H9 (cell line): ENCODE measurements around the gene RNF215. TPM values are rescaled to one million over a fixed set of nuclear protein-coding genes. Genes with fewer than 3 reads are reported as not detected.

Experiments used
- DNase-seq: peaks from one replicate; pipeline ENCODE4 v3.0.0-alpha.2; 2017
- H2AFZ ChIP-seq: one replicate; pipeline ENCODE4 v1.6.1; 2013; ENCODE audit warnings: mild to moderate bottlenecking, low read length, control low read depth, moderate library complexity
- H2AK5ac ChIP-seq: 2 replicates; pipeline ENCODE4 v1.6.1; 2013; ENCODE audit warnings: low read length, control low read depth, mixed read lengths; ENCODE audit not compliant: insufficient read length
- H2BK120ac ChIP-seq: one replicate; pipeline ENCODE4 v1.6.1; 2013; ENCODE audit warnings: low read depth, mild to moderate bottlenecking, low read length, control low read depth, inconsistent platforms; ENCODE audit not compliant: poor library complexity, severe bottlenecking
- H2BK12ac ChIP-seq: 2 replicates; pipeline ENCODE4 v1.6.1; 2013; ENCODE audit warnings: low read length, control low read depth, mixed read lengths, low read depth; ENCODE audit not compliant: insufficient read length
- H2BK15ac ChIP-seq: 2 replicates; pipeline ENCODE4 v1.6.1; 2013; ENCODE audit warnings: low read depth, low read length, control low read depth
- H2BK20ac ChIP-seq: one replicate; pipeline ENCODE4 v1.6.1; 2013; ENCODE audit warnings: low read depth, mild to moderate bottlenecking, low read length, control low read depth, inconsistent platforms; ENCODE audit not compliant: poor library complexity, severe bottlenecking
- H2BK5ac ChIP-seq: 2 replicates; pipeline ENCODE4 v1.6.1; 2013; ENCODE audit warnings: low read length, control low read depth, mixed read lengths; ENCODE audit not compliant: insufficient read length
- H3K14ac ChIP-seq: 2 replicates; pipeline ENCODE4 v1.6.1; 2013; ENCODE audit warnings: low read length, control low read depth; ENCODE audit not compliant: insufficient read depth
- H3K18ac ChIP-seq: 2 replicates; pipeline ENCODE4 v1.6.1; 2013; ENCODE audit warnings: low read depth, mild to moderate bottlenecking, mixed read lengths, low read length, control low read depth; ENCODE audit not compliant: insufficient read length
- H3K23ac ChIP-seq: 2 replicates; pipeline ENCODE4 v1.6.1; 2013; ENCODE audit warnings: low read length, control low read depth, mixed read lengths, low read depth; ENCODE audit not compliant: insufficient read length
- H3K23me2 ChIP-seq: 2 replicates; pipeline ENCODE4 v1.6.1; 2013; ENCODE audit warnings: low read depth, mild to moderate bottlenecking, mixed read lengths, low read length, control low read depth; ENCODE audit not compliant: insufficient read length, poor library complexity, severe bottlenecking
- H3K27ac ChIP-seq: 2 replicates; pipeline ENCODE4 v1.5.1; 2013; ENCODE audit warnings: low read length, control low read depth, mixed read lengths, low read depth; ENCODE audit not compliant: insufficient read length
- H3K27me3 ChIP-seq: 2 replicates; pipeline ENCODE4 v1.6.1; 2013; ENCODE audit warnings: low read length, control low read depth, inconsistent platforms; ENCODE audit not compliant: insufficient read depth
- H3K4ac ChIP-seq: 2 replicates; pipeline ENCODE4 v1.6.1; 2013; ENCODE audit warnings: low read depth, mild to moderate bottlenecking, control low read depth, inconsistent platforms, low read length, moderate library complexity
- H3K4me1 ChIP-seq: 2 replicates; pipeline ENCODE4 v1.6.1; 2013; ENCODE audit warnings: low read length, control low read depth, inconsistent platforms; ENCODE audit not compliant: insufficient read depth
- H3K4me2 ChIP-seq: 2 replicates; pipeline ENCODE4 v1.6.1; 2013; ENCODE audit warnings: low read length, control low read depth, mixed read lengths; ENCODE audit not compliant: insufficient read length, insufficient read depth
- H3K56ac ChIP-seq: 2 replicates; pipeline ENCODE4 v1.6.1; 2013; ENCODE audit warnings: low read depth, mild to moderate bottlenecking, mixed read lengths, low read length, control low read depth; ENCODE audit not compliant: insufficient read length
- H3K79me1 ChIP-seq: 2 replicates; pipeline ENCODE4 v1.6.1; 2013; ENCODE audit warnings: low read depth, mild to moderate bottlenecking, moderate library complexity, low read length, control low read depth, inconsistent platforms; ENCODE audit not compliant: insufficient read depth, poor library complexity, severe bottlenecking
- H3K79me2 ChIP-seq: 2 replicates; pipeline ENCODE4 v1.6.1; 2013; ENCODE audit warnings: low read length, control low read depth, inconsistent platforms; ENCODE audit not compliant: insufficient read depth
- H3K9ac ChIP-seq: 2 replicates; pipeline ENCODE4 v1.6.1; 2013; ENCODE audit warnings: low read length, control low read depth, mixed read lengths; ENCODE audit not compliant: insufficient read length; ENCODE audit errors: extremely low read depth
- H3K9me3 ChIP-seq: one replicate; pipeline ENCODE4 v1.6.1; 2013; ENCODE audit warnings: low read depth, low read length, inconsistent platforms; ENCODE audit not compliant: control insufficient read depth
- H3T11ph ChIP-seq: one replicate; pipeline ENCODE4 v1.6.1; 2013; ENCODE audit warnings: mild to moderate bottlenecking, low read length, control low read depth, inconsistent platforms
- H4K20me1 ChIP-seq: one replicate; pipeline ENCODE4 v1.6.1; 2013; ENCODE audit not compliant: control insufficient read depth, insufficient read length, insufficient read depth
- H4K5ac ChIP-seq: 2 replicates; pipeline ENCODE4 v1.6.1; 2013; ENCODE audit warnings: low read depth, mild to moderate bottlenecking, mixed read lengths, low read length, control low read depth; ENCODE audit not compliant: insufficient read length
- H4K8ac ChIP-seq: replicated peaks from 2 replicates; pipeline ENCODE4 v1.6.1; 2013; ENCODE audit warnings: low read length, control low read depth, mixed read lengths, low read depth; ENCODE audit not compliant: insufficient read length
- H4K91ac ChIP-seq: 2 replicates; pipeline ENCODE4 v1.6.1; 2013; ENCODE audit warnings: low read depth, mild to moderate bottlenecking, moderate library complexity, mixed read lengths, low read length, control low read depth; ENCODE audit not compliant: insufficient read length
- H3K27ac Mint-ChIP-seq, 3 experiments: 2 replicates in 2 of 3; 3 replicates in 1 of 3; pipeline ENCODE4 v1.8.0; 2020 to 2021; ENCODE audit warnings: mixed read lengths in 3 of 3, mild to moderate bottlenecking in 1 of 3, moderate library complexity in 1 of 3
- H3K27me3 Mint-ChIP-seq: 2 replicates; pipeline ENCODE4 v1.8.0; 2021; ENCODE audit warnings: low read depth, mild to moderate bottlenecking, moderate library complexity, mixed read lengths
- H3K36me3 Mint-ChIP-seq, 3 experiments: 2 replicates in 2 of 3; 3 replicates in 1 of 3; pipeline ENCODE4 v1.8.0; 2020 to 2021; ENCODE audit warnings: low read depth in 3 of 3, mixed read lengths in 3 of 3; ENCODE audit not compliant: insufficient read depth in 1 of 3
- H3K4me1 Mint-ChIP-seq, 2 experiments: 2 replicates each; pipeline ENCODE4 v1.8.0; 2020; ENCODE audit warnings: mixed read lengths in 2 of 2
- H3K4me3 Mint-ChIP-seq, 2 experiments: 2 replicates in 1 of 2; 3 replicates in 1 of 2; pipeline ENCODE4 v1.8.0; 2020 to 2021; ENCODE audit warnings: mild to moderate bottlenecking in 2 of 2, mixed read lengths in 2 of 2, moderate library complexity in 1 of 2
- H3K9me3 Mint-ChIP-seq, 2 experiments: 2 replicates in 1 of 2; 3 replicates in 1 of 2; pipeline ENCODE4 v1.8.0; 2020; ENCODE audit warnings: mild to moderate bottlenecking in 2 of 2, mixed read lengths in 2 of 2, moderate library complexity in 1 of 2
- WGBS: extraction: QIAGEN DNeasy Blood & Tissue Kit; methylation state at CpG from one replicate; pipeline ENCODE4 v1.1.7; 2013; ENCODE audit warnings: missing lambda C conversion rate, low lambda C conversion rate, mixed read lengths; ENCODE audit not compliant: insufficient read length; ENCODE audit errors: extremely low coverage; 5-methylcytosine and 5-hydroxymethylcytosine counted together
- total RNA-seq: library from RNA; stranded (reverse); gene quantifications from 2 replicates; pipeline ENCODE4 v1.2.1, GENCODE V29; 2021
- TF ChIP-seq, protein P1 (sequence below): fragments of 200-600 bp; sonication (generic); conservative IDR thresholded peaks from 3 replicates; pipeline ENCODE4 v1.8.0; 2021; ENCODE audit warnings: antibody characterized with exemption, mild to moderate bottlenecking

The RNF215 gene
- total RNA-seq, 1 experiment from 2014 or later: 24.5 TPM

GRCh38 chr22:30344447-30345200 is 42.6 kb downstream of the RNF215 start:
- Mint-ChIP-seq H3K36me3 (peaks cover 55 to 90% (median 89%) of the 10 kb centered on the region in 3 experiments), H3K9me3 (no peaks in the 10 kb centered on the region), H3K27me3 (no peaks in the 10 kb centered on the region), H3K27ac (no peak overlapping the region), H3K4me1 (no peaks in the 10 kb centered on the region), H3K4me3 (no peak overlapping the region)
- no peaks in the 10 kb centered on the region for H3K23me2 ChIP-seq
- H2BK120ac ChIP-seq: no peak overlapping the region
- no peak overlapping the region for H3K56ac ChIP-seq
- no peak for DNase-seq
- no peak overlapping the region for H3K18ac ChIP-seq
- WGBS: no CpG with 5 or more reads among the region's 13 CpGs
- H2BK5ac ChIP-seq: no peak overlapping the region
- H3K79me1 ChIP-seq: no peaks in the 10 kb centered on the region
- H3K27me3 ChIP-seq: no peaks in the 10 kb centered on the region
- no peak overlapping the region for H2AK5ac ChIP-seq
- no peak overlapping the region for H2BK15ac ChIP-seq
- no peak overlapping the region for H4K8ac ChIP-seq
- no peak overlapping the region for H3K14ac ChIP-seq
- H3K4me1 ChIP-seq: no peaks in the 10 kb centered on the region
- no peak overlapping the region for H3K4ac ChIP-seq
- H3K9ac ChIP-seq: no peak overlapping the region
- TF ChIP-seq, protein P1, sequence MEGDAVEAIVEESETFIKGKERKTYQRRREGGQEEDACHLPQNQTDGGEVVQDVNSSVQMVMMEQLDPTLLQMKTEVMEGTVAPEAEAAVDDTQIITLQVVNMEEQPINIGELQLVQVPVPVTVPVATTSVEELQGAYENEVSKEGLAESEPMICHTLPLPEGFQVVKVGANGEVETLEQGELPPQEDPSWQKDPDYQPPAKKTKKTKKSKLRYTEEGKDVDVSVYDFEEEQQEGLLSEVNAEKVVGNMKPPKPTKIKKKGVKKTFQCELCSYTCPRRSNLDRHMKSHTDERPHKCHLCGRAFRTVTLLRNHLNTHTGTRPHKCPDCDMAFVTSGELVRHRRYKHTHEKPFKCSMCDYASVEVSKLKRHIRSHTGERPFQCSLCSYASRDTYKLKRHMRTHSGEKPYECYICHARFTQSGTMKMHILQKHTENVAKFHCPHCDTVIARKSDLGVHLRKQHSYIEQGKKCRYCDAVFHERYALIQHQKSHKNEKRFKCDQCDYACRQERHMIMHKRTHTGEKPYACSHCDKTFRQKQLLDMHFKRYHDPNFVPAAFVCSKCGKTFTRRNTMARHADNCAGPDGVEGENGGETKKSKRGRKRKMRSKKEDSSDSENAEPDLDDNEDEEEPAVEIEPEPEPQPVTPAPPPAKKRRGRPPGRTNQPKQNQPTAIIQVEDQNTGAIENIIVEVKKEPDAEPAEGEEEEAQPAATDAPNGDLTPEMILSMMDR: no peak
- no peak overlapping the region for H3K27ac ChIP-seq
- H3K9me3 ChIP-seq: no peaks in the 10 kb centered on the region
- H3K4me2 ChIP-seq: no peak overlapping the region
- H3K23ac ChIP-seq: no peak overlapping the region
- no peak overlapping the region for H2AFZ ChIP-seq
- H4K5ac ChIP-seq: no peak overlapping the region
- H3K79me2 ChIP-seq: 0 out of 2 replicates have a peak, but pooled peaks cover 3% of the 10 kb centered on the region
- H2BK12ac ChIP-seq: no peak overlapping the region
- H4K91ac ChIP-seq: no peak overlapping the region
- peaks cover 3% of the 10 kb centered on the region for H4K20me1 ChIP-seq
- H2BK20ac ChIP-seq: no peak overlapping the region
- no peak overlapping the region for H3T11ph ChIP-seq
